GM12801 (cell line): Measurements from ENCODE around the gene VPS13D.

ENCODE experiments used
- CTCF ChIP-seq: IDR thresholded peaks from one replicate; pipeline ENCODE4 v1.5.1; 2011; ENCODE audit warnings: control low read depth; ENCODE audit not compliant: insufficient read length; ENCODE audit errors: extremely low read depth

The VPS13D gene

GRCh38 chr1:12407962-12408454 is 178.2 kb downstream of the VPS13D start:
- TF ChIP-seq CTCF, result no peak

- TF ChIP-seq CTCF, result no peak
Observed at GRCh38 chr1:12408662-12409061, 178.8 kb downstream of the VPS13D start.

- no peak for TF ChIP-seq CTCF
Observed at GRCh38 chr1:12409681-12410080, 179.9 kb downstream of the VPS13D start.

DNA sequence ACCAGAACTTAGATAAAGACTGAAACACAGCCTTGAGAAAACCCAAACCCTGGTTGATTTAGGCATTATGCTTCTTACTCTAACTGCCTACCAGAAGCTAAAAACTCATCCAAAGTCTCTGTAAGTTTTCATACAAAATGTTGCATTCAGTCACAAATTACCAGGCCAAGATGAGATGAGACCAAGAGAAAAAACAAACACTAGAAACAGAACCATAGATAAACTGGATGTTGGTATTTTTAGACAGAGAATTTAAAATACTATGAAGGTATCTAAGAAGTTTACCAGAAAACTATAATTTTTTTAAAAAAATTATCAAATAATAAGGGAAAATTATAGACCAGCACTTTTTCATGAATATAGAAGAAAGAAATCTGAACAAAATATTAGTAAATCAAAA is 180.5 kb downstream of the VPS13D start:
- TF ChIP-seq CTCF, result no peak

- TF ChIP-seq CTCF, result no peak
Observed at GRCh38 chr1:12411098-12411497, 181.3 kb downstream of the VPS13D start.

DNA sequence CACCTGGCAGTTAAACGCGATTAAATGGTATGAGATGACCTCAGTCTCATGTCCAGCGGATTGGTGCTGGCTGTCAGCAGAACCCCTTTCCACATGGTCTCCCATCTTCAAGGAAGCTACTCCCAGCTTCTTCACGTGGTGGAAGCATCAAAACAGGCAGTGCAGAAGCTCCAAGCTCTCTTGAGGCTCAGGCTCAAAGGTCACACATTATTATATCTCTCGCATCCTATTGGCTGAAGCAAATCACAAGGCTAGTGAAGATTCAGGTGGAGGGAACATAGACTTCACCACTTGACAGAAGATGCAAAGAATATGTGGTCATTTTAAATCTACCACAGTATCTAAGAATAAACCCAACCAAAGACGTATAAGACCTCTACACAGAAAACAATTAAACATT is 181.9 kb downstream of the VPS13D start:
- no peak for TF ChIP-seq CTCF

DNA sequence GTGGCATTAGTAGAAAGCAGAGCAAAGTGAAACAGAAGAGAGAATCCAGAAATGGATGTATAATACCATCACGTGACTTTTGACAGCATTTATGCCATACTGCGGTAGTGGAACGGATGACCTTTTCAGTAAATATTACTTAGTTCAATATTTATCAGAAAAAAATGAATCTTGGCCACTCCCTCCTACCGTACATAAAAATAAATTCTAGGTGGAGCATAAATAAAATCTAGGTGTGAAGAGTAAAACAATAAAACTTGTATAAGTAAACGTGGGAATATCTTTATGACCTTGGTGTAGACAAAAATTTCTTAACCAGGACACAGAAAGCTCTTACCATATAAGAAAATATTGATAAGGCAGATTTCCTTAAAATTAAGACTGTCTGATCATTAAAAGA is 182.6 kb downstream of the VPS13D start:
- no peak for TF ChIP-seq CTCF

DNA sequence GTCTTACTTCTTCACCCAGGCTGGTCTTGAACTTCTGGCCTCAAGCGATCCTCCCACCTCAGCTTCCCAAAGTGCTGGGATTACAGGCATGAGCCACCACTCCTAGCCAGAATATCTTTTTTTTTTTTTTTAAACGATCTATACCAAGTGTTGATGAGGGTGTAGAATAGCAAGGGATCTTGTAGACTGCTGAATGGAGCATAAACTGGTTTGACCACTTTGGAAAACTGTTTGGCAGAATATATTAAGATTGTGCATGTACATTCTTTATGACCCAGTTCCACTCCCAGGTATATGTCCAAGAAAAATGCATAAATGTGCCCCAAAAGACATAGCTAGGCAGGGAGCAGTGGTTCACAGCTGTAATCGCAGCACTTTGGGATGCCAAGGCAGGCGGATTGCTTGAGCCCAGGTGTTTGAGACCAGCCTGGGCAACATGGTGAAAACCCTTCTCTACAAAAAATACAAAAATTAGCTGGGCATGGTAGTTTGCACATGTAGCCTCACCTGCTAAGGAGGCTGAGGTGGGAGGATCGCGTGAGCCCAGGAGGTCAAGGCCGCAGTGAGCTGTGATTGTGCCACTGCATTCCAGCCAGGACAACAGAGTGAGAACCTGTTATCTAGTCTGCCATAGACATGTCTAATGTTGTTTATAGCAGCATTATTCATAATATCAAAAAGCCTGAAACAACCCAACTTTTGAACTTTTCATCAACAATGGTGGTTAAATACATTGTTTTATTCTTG is 184.0 kb downstream of the VPS13D start:
- TF ChIP-seq CTCF, result no peak
